Measurements from ENCODE around the gene NEK3.

DNA sequence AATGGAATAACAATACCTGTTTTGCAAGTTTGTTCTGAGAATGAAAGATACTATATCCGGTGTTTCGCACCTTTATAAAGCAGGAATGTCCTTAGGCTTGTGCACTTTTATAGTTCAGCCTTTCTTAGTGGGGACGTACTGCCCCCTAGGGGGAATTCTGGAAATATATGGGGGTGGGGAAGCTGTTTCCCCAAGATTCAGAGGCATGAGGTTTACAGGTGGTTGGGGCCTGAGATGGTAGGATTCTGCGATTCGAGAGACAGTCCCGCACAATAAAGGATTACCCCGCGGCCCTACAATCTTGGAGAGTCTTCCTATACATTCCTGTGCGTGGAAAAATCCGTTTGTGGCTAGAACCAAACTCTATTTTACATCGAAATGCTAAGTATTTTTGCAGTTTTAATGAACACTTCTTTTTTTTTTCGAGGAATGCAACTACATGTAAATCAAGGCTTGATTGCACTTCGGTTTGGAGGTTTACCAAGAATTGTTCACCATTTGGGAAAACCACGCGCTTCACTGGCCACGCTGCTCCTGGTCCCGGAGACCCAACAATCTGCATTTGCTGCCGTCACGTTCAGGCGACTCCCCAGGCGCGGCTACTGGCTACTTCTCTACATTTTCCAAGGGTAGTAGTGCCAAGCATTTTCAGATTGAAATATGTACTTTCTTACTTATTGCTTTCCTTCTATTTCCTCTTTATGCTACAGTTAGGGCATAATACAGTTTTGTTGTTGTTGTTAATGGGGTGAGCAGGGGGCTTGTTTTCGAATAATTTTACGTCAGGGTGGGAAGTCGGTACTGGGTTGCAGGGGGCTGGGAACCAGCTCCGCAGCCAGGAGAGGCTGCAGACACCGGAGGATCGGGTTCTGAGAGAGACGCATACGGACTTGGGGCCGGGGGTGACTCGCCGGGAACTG lies 31.4 kb downstream of the NEK3 start:
- TF ChIP-seq, protein P1, sequence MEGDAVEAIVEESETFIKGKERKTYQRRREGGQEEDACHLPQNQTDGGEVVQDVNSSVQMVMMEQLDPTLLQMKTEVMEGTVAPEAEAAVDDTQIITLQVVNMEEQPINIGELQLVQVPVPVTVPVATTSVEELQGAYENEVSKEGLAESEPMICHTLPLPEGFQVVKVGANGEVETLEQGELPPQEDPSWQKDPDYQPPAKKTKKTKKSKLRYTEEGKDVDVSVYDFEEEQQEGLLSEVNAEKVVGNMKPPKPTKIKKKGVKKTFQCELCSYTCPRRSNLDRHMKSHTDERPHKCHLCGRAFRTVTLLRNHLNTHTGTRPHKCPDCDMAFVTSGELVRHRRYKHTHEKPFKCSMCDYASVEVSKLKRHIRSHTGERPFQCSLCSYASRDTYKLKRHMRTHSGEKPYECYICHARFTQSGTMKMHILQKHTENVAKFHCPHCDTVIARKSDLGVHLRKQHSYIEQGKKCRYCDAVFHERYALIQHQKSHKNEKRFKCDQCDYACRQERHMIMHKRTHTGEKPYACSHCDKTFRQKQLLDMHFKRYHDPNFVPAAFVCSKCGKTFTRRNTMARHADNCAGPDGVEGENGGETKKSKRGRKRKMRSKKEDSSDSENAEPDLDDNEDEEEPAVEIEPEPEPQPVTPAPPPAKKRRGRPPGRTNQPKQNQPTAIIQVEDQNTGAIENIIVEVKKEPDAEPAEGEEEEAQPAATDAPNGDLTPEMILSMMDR (IDR thresholded peaks at IDR 0.05), result peak; percentile 84
- no peak for TF ChIP-seq ZFX (IDR thresholded peaks at IDR 0.05; ENCODE audit: borderline replicate concordance)

Data from 22Rv1 (cell line).